Measurements from ENCODE around the gene AGAP1. TPM values are rescaled to one million over a fixed set of nuclear protein-coding genes. Genes with fewer than 3 reads are reported as not detected.

Gene AGAP1
- total RNA-seq, 6 experiments from 2014 or later: 8.1 to 11.2 (median 9.8) TPM

- ATAC-seq: no peak
- H3K9me3 ChIP-seq: no peaks in the 10 kb centered on the region
- H3K27me3 ChIP-seq: no peaks in the 10 kb centered on the region
- H3K4me3 ChIP-seq: no peak overlapping the region
- H3K36me3 ChIP-seq: no peaks in the 10 kb centered on the region
- peaks cover 0 to 6% (median 0%) of the 10 kb centered on the region in 4 donors for H3K4me1 ChIP-seq
- WGBS (ENCODE audit: insufficient coverage, low coverage, low lambda C conversion rate, missing lambda C conversion rate): 72% methylated on average over 4 of the region's 8 CpGs
- no peak for TF ChIP-seq POLR2A (IDR thresholded peaks at IDR 0.05)
- TF ChIP-seq CTCF (IDR thresholded peaks at IDR 0.05): no peak
- no peak for DNase-seq
- H3K27ac ChIP-seq: no peak overlapping the region
- intact Hi-C loops (cut with DNase I): no loop called here
Measured at GRCh38 chr2:236041616-236042015, 547.8 kb downstream of the AGAP1 start.

GRCh38 chr2:236042087-236042486 lies 548.2 kb downstream of the AGAP1 start:
- ATAC-seq (no peak), DNase-seq (no peak)
- 83% methylated on average over 4 of the region's 6 CpGs for WGBS (ENCODE audit: insufficient coverage, low coverage, low lambda C conversion rate, missing lambda C conversion rate)
- intact Hi-C loops (cut with DNase I): no loop called here
- TF ChIP-seq POLR2A (IDR thresholded peaks at IDR 0.05) (no peak), CTCF (IDR thresholded peaks at IDR 0.05) (no peak)
- Histone ChIP-seq H3K4me3 (no peak overlapping the region), H3K27ac (no peak overlapping the region), H3K4me1 (peaks cover 0 to 6% (median 0%) of the 10 kb centered on the region in 4 donors), H3K9me3 (no peaks in the 10 kb centered on the region), H3K27me3 (no peaks in the 10 kb centered on the region), H3K36me3 (no peaks in the 10 kb centered on the region)

- H3K4me3 ChIP-seq: no peak overlapping the region
- no peak overlapping the region for H3K27ac ChIP-seq
- H3K27me3 ChIP-seq: no peaks in the 10 kb centered on the region
- peaks cover 0 to 6% (median 0%) of the 10 kb centered on the region in 4 donors for H3K4me1 ChIP-seq
- H3K36me3 ChIP-seq: no peaks in the 10 kb centered on the region
- ATAC-seq: no peak
- no peak for DNase-seq
- no peak for TF ChIP-seq POLR2A (IDR thresholded peaks at IDR 0.05)
- TF ChIP-seq CTCF (IDR thresholded peaks at IDR 0.05): no peak
- intact Hi-C loops (cut with DNase I): no loop called here
- H3K9me3 ChIP-seq: no peaks in the 10 kb centered on the region
- no CpG with 5 or more reads among the region's 6 CpGs for WGBS (ENCODE audit: insufficient coverage, low coverage, low lambda C conversion rate, missing lambda C conversion rate)
Measured at GRCh38 chr2:236044191-236044590, 550.3 kb downstream of the AGAP1 start.

- no peak overlapping the region for H3K27ac ChIP-seq
- 95% methylated on average over 15 of the region's 26 CpGs for WGBS (ENCODE audit: insufficient coverage, low coverage, low lambda C conversion rate, missing lambda C conversion rate)
- no peaks in the 10 kb centered on the region for H3K27me3 ChIP-seq
- ATAC-seq: no peak
- H3K4me1 ChIP-seq: peaks cover 0 to 6% (median 0%) of the 10 kb centered on the region in 4 donors
- intact Hi-C loops (cut with DNase I): no loop called here
- TF ChIP-seq CTCF (IDR thresholded peaks at IDR 0.05): no peak
- no peak for TF ChIP-seq POLR2A (IDR thresholded peaks at IDR 0.05)
- H3K4me3 ChIP-seq: no peak overlapping the region
- H3K9me3 ChIP-seq: no peaks in the 10 kb centered on the region
- no peak for DNase-seq
- H3K36me3 ChIP-seq: no peaks in the 10 kb centered on the region
Measured at GRCh38 chr2:236045251-236046235, 551.7 kb downstream of the AGAP1 start.

All from right lobe of liver (tissue), 6 donors.